ENCODE results near the gene SCN1B. TPM values are rescaled to one million over a fixed set of nuclear protein-coding genes. Genes with fewer than 3 reads are reported as not detected.

The SCN1B gene
- polyA plus RNA-seq (2011; rRNA removed) (11.0 and 12.8 TPM in 2 replicates), polyA plus RNA-seq (2017; fragmentation: RNase III; extraction: RNeasy Plus Mini Kit Qiagen cat#74134 plus additional on column Dnase treatment) (10.3 to 11.4 TPM (median 11.3 TPM) in 3 replicates), polyA minus RNA-seq (2011; rRNA and poly(A)+ RNA removed) (7.9 and 12.7 TPM in 2 replicates)
- 14.1 and 15.1 TPM in 2 replicates for polyA plus RNA-seq (2012; cell fraction: cytosol; rRNA removed)
- 21.3 and 22.5 TPM in 2 replicates for polyA plus RNA-seq (2012; cell fraction: nucleus; rRNA removed)

GRCh38 chr19:35030257-35031071 lies at the start of gene SCN1B:
Gene SCN1B, plus strand, starts transcription at chr19:35030470. Its CDS starts 351 bp downstream, at chr19:35030821.
- ATAC-seq (peak; percentile 54 to 82), FAIRE-seq (no peak)
- POLR2A ChIA-PET, result interaction anchor here (0.6 to 5.3 kb wide), 7 partner anchors 13 to 1023 kb away, joined by 4 to 45 read pairs (median 6); partner anchors contain the start of genes GRAMD1A and THAP8

GRCh38 chr19:34982275-34982674 lies 48.0 kb upstream of the SCN1B start:
- 65% methylated on average over 5 of the region's 5 CpGs for WGBS (ENCODE audit: missing lambda C conversion rate)
- no peaks in the 10 kb centered on the region for H3K4me1 ChIP-seq
- H3K4me3 ChIP-seq, result no peak overlapping the region
- H3K9me3 ChIP-seq, result peaks cover 47% of the 10 kb centered on the region
- ChIA-PET CTCF (interaction anchor here (5.8 to 61.4 kb wide), 3 partner anchors 9 to 61 kb away, joined by 40 to 1860 read pairs (median 67); partner anchors contain the start of genes GRAMD1A and SCN1B), POLR2A (no interaction called here)
- H3K27ac ChIP-seq, result no peak overlapping the region
- DNase-seq (ENCODE audit: low read depth in 1 of 2, low spot score in 1 of 2) (no peak), ATAC-seq (no peak), FAIRE-seq (peak; percentile 74)
- no peak overlapping the region for H3K4me2 ChIP-seq
- TF ChIP-seq ELK1 (IDR thresholded peaks at IDR 0.05; ENCODE audit: low read depth, low read length), result no peak
- TF ChIP-seq NFE2L2 (conservative IDR thresholded peaks at IDR 0.05; ENCODE audit: low read length), result peak; percentile 79
- TF ChIP-seq KDM5A (IDR thresholded peaks at IDR 0.05), result no peak
- TF ChIP-seq FOSL2 (IDR thresholded peaks at IDR 0.05), result no peak
- no peak for TF ChIP-seq FOSL2 (CRISPR knock-in tag; IDR thresholded peaks at IDR 0.05)
- no peak for TF ChIP-seq HMGXB4 (CRISPR knock-in tag; IDR thresholded peaks at IDR 0.05; ENCODE audit: borderline replicate concordance)
- no peak for TF ChIP-seq HOXA7 (CRISPR knock-in tag; IDR thresholded peaks at IDR 0.05)
- no peak for TF ChIP-seq RFX5 (IDR thresholded peaks at IDR 0.05)
- no peak for TF ChIP-seq HOXB5 (CRISPR knock-in tag; IDR thresholded peaks at IDR 0.05)
- peak; percentile 83 for TF ChIP-seq MAFK (IDR thresholded peaks at IDR 0.05; ENCODE audit: partially characterized antibody)
- TF ChIP-seq, protein P1, sequence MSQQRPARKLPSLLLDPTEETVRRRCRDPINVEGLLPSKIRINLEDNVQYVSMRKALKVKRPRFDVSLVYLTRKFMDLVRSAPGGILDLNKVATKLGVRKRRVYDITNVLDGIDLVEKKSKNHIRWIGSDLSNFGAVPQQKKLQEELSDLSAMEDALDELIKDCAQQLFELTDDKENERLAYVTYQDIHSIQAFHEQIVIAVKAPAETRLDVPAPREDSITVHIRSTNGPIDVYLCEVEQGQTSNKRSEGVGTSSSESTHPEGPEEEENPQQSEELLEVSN (IDR thresholded peaks at IDR 0.05; ENCODE audit: borderline replicate concordance, low read depth), result no peak

More at GRCh38 chr19:35030257-35031071, at the start of gene SCN1B:
- Histone ChIP-seq H3K4me2 (peak within 1 kb of the TSS; percentile 96), H3K27ac (peak within 1 kb of the TSS; percentile 77 to 91), H3K4me1 (peaks cover 12% of the 10 kb centered on the region), H3K9me3 (no peaks in the 10 kb centered on the region), H3K4me3 (peak within 1 kb of the TSS; percentile 73)
- DNase-seq (ENCODE audit: low read depth in 1 of 2, low spot score in 1 of 2), result peak; percentile 85 to 91
- peak; percentile 82 for TF ChIP-seq FOSL2 (IDR thresholded peaks at IDR 0.05)
- peak; percentile 94 for TF ChIP-seq FOSL2 (CRISPR knock-in tag; IDR thresholded peaks at IDR 0.05)
- TF ChIP-seq, protein P2, sequence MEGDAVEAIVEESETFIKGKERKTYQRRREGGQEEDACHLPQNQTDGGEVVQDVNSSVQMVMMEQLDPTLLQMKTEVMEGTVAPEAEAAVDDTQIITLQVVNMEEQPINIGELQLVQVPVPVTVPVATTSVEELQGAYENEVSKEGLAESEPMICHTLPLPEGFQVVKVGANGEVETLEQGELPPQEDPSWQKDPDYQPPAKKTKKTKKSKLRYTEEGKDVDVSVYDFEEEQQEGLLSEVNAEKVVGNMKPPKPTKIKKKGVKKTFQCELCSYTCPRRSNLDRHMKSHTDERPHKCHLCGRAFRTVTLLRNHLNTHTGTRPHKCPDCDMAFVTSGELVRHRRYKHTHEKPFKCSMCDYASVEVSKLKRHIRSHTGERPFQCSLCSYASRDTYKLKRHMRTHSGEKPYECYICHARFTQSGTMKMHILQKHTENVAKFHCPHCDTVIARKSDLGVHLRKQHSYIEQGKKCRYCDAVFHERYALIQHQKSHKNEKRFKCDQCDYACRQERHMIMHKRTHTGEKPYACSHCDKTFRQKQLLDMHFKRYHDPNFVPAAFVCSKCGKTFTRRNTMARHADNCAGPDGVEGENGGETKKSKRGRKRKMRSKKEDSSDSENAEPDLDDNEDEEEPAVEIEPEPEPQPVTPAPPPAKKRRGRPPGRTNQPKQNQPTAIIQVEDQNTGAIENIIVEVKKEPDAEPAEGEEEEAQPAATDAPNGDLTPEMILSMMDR (IDR thresholded peaks at IDR 0.05), result no peak; the same call in 1 of the 3 replicates
- peak; percentile 22; the same call in 2 of the 3 replicates for TF ChIP-seq SMC3 (IDR thresholded peaks at IDR 0.05)
- peak; percentile 93; the same call in 1 of the 2 replicates for TF ChIP-seq POLR2AphosphoS2 (conservative IDR thresholded peaks at IDR 0.05; ENCODE audit: low read length)
- TF ChIP-seq JUN (IDR thresholded peaks at IDR 0.05), result peak in 1 of 2 experiments; percentile 61; a peak in 1 of 5 replicates
- peak; percentile 47; the same call in 1 of the 2 replicates for TF ChIP-seq JUNB (IDR thresholded peaks at IDR 0.05)
- peak; percentile 39; the same call in 2 of the 3 replicates for TF ChIP-seq BCL3 (IDR thresholded peaks at IDR 0.05)
- TF ChIP-seq, protein P3, sequence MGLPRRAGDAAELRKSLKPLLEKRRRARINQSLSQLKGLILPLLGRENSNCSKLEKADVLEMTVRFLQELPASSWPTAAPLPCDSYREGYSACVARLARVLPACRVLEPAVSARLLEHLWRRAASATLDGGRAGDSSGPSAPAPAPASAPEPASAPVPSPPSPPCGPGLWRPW (IDR thresholded peaks at IDR 0.05), result no peak
- 0 out of 2 replicates have a peak, but pooled peaks have one; percentile 3 for TF ChIP-seq GATA3 (IDR thresholded peaks at IDR 0.05; ENCODE audit: borderline replicate concordance)
- WGBS (ENCODE audit: missing lambda C conversion rate), result under 1% methylated on average over 21 of the region's 118 CpGs
- CTCF ChIA-PET, result interaction anchor here (0.9 to 48.0 kb wide), 3 partner anchors 17 to 41 kb away, joined by 3 to 1860 read pairs (median 182); partner anchors contain the start of genes GRAMD1A and ZNF792
